ENCODE results near the gene C12orf57. TPM values are rescaled to one million over a fixed set of nuclear protein-coding genes. Genes with fewer than 3 reads are reported as not detected.

C12orf57 gene
- total and polyA plus RNA-seq, 2 of the 13 experiments (the other 11 are each of a cell fraction or from before 2014, with no cell fraction given), result 84.0 to 287 TPM

DNA sequence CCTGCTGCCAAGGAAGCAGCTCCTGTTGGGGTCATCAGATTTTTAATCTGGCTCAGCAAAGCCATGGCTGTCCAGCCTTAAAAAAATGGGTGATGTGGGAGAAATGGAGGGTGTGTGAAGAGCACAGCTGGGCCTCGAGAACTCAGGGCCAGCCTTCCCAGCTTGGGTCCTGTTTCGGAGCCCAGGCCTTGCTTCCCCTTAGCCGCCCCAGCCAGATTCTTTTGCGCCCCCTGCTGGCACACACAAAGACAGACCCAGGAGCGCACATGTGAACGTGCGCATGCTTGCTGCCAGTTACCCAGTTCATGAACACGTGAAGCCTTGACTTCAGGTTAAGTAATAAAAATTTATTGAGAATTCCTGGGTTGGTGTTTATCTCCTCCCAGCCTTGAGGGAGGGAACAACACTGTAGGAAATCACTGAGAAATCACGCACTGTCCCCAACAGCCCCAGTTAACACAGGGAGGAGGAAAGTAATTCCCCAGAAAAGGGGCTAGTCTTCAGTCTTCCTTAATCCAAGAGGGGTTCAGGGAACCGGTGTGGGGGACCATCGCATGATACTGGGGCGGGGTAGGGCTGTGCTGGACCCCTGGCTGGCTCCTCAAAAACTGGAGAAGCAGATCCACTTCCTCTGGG lies 21.3 kb downstream of the C12orf57 start (continued):
- TF ChIP-seq SCMH1 (CRISPR knock-in tag; IDR thresholded peaks at IDR 0.05; ENCODE audit: borderline replicate concordance) (no peak), ZNF724P (CRISPR knock-in tag; IDR thresholded peaks at IDR 0.05; ENCODE audit: borderline replicate concordance) (no peak), BRCA1 (CRISPR knock-in tag; IDR thresholded peaks at IDR 0.05) (0 out of 2 replicates have a peak, but pooled peaks have one; percentile 71), MTF1 (CRISPR knock-in tag; IDR thresholded peaks at IDR 0.05) (no peak), ERF (CRISPR knock-in tag; IDR thresholded peaks at IDR 0.05) (0 out of 2 replicates have a peak, but pooled peaks have one; percentile 45), POLR2AphosphoS5 (IDR thresholded peaks at IDR 0.05; ENCODE audit: low read depth, low read length) (peak; percentile 56), GATAD2A (CRISPR knock-in tag; IDR thresholded peaks at IDR 0.05) (peak; percentile 57), ZNF619 (CRISPR knock-in tag; IDR thresholded peaks at IDR 0.05) (no peak)
- TF ChIP-seq, protein P1, sequence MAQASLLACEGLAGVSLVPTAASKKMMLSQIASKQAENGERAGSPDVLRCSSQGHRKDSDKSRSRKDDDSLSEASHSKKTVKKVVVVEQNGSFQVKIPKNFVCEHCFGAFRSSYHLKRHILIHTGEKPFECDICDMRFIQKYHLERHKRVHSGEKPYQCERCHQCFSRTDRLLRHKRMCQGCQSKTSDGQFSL (CRISPR knock-in tag; IDR thresholded peaks at IDR 0.05), result 0 out of 2 replicates have a peak, but pooled peaks have one; percentile 42
- TF ChIP-seq, protein P2, sequence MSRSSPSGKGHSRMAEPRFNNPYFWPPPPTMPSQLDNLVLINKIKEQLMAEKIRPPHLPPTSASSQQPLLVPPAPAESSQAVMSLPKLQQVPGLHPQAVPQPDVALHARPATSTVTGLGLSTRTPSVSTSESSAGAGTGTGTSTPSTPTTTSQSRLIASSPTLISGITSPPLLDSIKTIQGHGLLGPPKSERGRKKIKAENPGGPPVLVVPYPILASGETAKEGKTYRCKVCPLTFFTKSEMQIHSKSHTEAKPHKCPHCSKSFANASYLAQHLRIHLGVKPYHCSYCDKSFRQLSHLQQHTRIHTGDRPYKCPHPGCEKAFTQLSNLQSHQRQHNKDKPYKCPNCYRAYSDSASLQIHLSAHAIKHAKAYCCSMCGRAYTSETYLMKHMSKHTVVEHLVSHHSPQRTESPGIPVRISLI (CRISPR knock-in tag; IDR thresholded peaks at IDR 0.05; ENCODE audit: borderline replicate concordance), result no peak

DNA sequence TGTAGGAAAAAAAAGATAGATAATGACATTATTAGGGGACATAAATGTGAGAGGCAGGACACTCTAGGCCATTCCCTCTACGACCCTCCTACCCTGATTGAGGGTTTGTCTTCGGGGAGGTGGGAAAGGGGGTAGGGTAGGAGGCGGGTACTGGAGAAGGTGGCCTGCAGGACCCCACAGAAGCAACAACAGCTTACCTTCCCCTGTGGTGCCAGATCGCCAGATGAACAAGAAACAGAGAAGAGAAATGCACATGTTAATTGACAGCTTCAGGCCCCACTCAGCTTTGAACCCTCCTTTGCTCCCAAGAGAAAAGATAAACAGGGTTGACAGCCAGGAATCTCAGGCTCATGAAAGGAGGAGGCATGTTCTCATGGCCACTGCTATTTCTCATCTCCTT lies 21.9 kb downstream of the C12orf57 start:
- Histone ChIP-seq H3K27me3 (ENCODE audit: control insufficient read depth in 1 of 2, insufficient read depth in 2 of 2, low read length in 2 of 2) (no peaks in the 10 kb centered on the region; a peak in 1 of 5 replicates), H3K4me1 (ENCODE audit: insufficient read depth, low read length) (peaks cover 57% of the 10 kb centered on the region), H3K4me2 (ENCODE audit: low read depth, low read length) (no peak overlapping the region), H3K9ac (ENCODE audit: insufficient read depth, low read depth, low read length) (no peak overlapping the region), H2AFZ (ENCODE audit: low read length) (no peak overlapping the region), H3K27ac (ENCODE audit: extremely low read length, insufficient read depth, low read length) (peak overlapping the region; percentile 26), H3K79me2 (ENCODE audit: insufficient read depth, low read length) (peaks cover 26% of the 10 kb centered on the region), H3K36me3 (replicated peaks in 1 of 2; ENCODE audit: control insufficient read depth in 1 of 2, insufficient read depth in 2 of 2, low read length in 2 of 2) (peaks cover 22 to 38% of the 10 kb centered on the region in 2 experiments), H4K20me1 (ENCODE audit: insufficient read depth, low read length) (no peaks in the 10 kb centered on the region; the same call in 1 of the 2 replicates), H3K9me3 (ENCODE audit: low read length) (no peaks in the 10 kb centered on the region), H3K4me3 (replicated peaks in 1 of 3; ENCODE audit: insufficient read depth in 1 of 3, low read depth in 2 of 3, low read length in 3 of 3) (no peak overlapping the region)
- BruUV-seq (replicated peaks), result no TSS peak
- 96% methylated on average over 4 of the region's 4 CpGs for WGBS (ENCODE audit: low lambda C conversion rate)
- intact Hi-C loops (cut with micrococcal nuclease; ENCODE audit: unreplicated experiment), result no loop called here
- no peak for FAIRE-seq
- ChIA-PET POLR2A (interaction anchor here (1.1 kb wide), 1 partner anchor 19 kb away, joined by 4 read pairs; no protein-coding TSS in a partner anchor), CTCF (ENCODE audit: low intra/inter-chr PET ratio, low total read pairs) (interaction anchor here (0.6 to 2.1 kb wide), 6 partner anchors 19 to 228 kb away, joined by 3 to 15 read pairs (median 5); partner anchors contain the start of genes C12orf57 and RNU7-1)
- DNase-seq (ENCODE audit: low spot score), result no peak
- ATAC-seq, result no peak
- TF ChIP-seq ZNF460 (CRISPR knock-in tag; IDR thresholded peaks at IDR 0.05; ENCODE audit: borderline replicate concordance) (no peak), RBFOX2 (IDR thresholded peaks at IDR 0.05; ENCODE audit: low read depth, low read length) (0 out of 2 replicates have a peak, but pooled peaks have one; percentile 3)
- in situ Hi-C loops (cut with HindIII; ENCODE audit: extremely low pct_ligation_motif_present, low pct_unique_long_range_greater_than_20kb), result no loop called here
